Measurements from ENCODE around the gene MRPL54.

- TF ChIP-seq POLR2A (IDR thresholded peaks at IDR 0.05; ENCODE audit: borderline replicate concordance, extremely low read depth, insufficient read depth, insufficient read length), result no peak
- no peak for TF ChIP-seq CTCF (IDR thresholded peaks at IDR 0.05 in 2 of 3, conservative IDR thresholded peaks at IDR 0.05 in 1 of 3; ENCODE audit: borderline replicate concordance in 1 of 3, insufficient read depth in 1 of 3, low read depth in 2 of 3, low read length in 2 of 3)
- TF ChIP-seq JUND (IDR thresholded peaks at IDR 0.05), result no peak
- TF ChIP-seq POLR2AphosphoS5 (IDR thresholded peaks at IDR 0.05; ENCODE audit: low read depth, low read length), result no peak
- TF ChIP-seq MAX (IDR thresholded peaks at IDR 0.05), result no peak
- no peak for TF ChIP-seq ZNF274 (IDR thresholded peaks at IDR 0.05; ENCODE audit: low read depth, low read length)
- no peak for TF ChIP-seq RAD21 (IDR thresholded peaks at IDR 0.05; ENCODE audit: low read depth)
- TF ChIP-seq EZH2 (IDR thresholded peaks at IDR 0.05), result no peak
- TF ChIP-seq EZH2phosphoT487 (IDR thresholded peaks at IDR 0.05; ENCODE audit: borderline replicate concordance), result no peak
- TF ChIP-seq SIN3A (IDR thresholded peaks at IDR 0.05; ENCODE audit: low read depth), result no peak
These were observed 33.9 kb downstream of the MRPL54 start for GRCh38 chr19:3796358-3796757.

Data from HCT116 (cell line).